G401.6 (cell line): Measurements from ENCODE around the gene AGPAT2.

Experiments used
- FAIRE-seq: peaks from 2 replicates; lab custom pipeline; 2012; peaks lifted over from hg19 to GRCh38; lab: Jason Lieb, UNC

AGPAT2 gene

DNA sequence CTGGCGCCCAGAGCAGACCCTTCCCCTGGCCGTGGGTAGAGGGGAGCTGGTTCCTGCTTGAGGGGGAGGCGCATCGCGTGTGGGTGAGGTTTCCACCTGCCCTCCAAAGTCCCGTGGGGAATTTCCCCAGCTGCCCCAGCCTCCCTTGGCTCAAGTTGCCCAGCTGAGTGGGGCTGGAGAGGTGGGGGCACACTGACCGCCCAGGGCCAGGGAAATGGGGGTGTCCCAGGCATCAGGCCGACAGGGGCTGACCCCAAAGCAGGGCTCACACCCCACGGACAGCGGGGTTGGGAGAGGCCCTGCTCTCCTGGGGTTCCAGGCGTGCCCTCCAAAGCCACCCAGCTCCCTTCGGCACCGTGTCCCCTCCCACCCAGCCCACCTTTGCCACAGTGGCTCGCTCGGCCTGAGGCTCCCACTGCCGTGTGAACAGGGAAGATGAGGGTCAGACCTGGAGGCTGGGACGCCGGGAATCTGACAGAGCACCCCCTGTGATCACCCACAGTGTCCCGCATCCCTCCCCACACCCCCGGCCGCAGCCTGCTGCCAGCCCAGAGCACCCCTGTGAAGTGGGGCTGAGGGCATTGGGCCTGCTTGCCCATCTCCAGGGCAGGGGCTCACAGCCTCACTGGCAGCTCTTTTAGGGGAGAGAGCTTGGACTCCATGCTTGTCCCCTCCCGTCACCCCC is 25.5 kb downstream of the AGPAT2 start:
- FAIRE-seq: no peak

DNA sequence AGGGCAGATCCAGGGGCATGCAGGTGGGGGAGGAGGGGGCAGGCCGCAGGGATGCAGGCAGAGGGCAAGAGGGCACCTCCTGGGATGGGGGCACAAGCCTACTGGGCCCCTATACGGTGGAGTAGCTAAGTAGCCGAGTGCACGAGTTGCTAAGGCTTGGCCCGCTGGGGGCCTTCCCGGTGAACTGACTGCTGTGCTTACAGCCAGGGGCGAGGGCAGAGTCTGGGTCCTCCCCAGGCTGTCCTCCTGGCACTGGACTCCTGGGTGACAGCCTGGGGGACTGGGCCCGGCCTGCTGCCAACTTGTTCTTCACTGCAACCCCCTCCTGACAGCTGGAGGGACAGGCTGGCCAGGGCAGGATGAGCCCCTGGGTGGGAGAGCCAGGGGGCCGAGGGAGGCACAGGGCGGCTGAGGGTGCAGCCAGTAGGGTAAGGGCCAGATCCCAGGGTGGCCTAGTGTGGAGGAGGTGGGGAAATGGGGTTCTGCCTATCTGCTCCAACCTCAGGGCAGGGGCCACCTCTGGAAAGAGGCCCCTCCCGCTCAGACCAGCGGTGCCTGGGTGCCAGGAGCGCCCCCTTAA is 26.2 kb downstream of the AGPAT2 start:
- FAIRE-seq: no peak

GRCh38 chr9:136659861-136660784 is 27.1 kb downstream of the AGPAT2 start:
- no peak for FAIRE-seq

GRCh38 chr9:136658849-136659535 is 28.3 kb downstream of the AGPAT2 start:
- no peak for FAIRE-seq

- no peak for FAIRE-seq
These were observed 29.0 kb downstream of the AGPAT2 start for GRCh38 chr9:136657974-136658848.

- FAIRE-seq: no peak
These were observed 30.3 kb downstream of the AGPAT2 start for GRCh38 chr9:136656795-136657611.

GRCh38 chr9:136656183-136656738 is 31.0 kb downstream of the AGPAT2 start:
- FAIRE-seq: no peak

GRCh38 chr9:136655536-136656182 is 31.6 kb downstream of the AGPAT2 start:
- no peak for FAIRE-seq

DNA sequence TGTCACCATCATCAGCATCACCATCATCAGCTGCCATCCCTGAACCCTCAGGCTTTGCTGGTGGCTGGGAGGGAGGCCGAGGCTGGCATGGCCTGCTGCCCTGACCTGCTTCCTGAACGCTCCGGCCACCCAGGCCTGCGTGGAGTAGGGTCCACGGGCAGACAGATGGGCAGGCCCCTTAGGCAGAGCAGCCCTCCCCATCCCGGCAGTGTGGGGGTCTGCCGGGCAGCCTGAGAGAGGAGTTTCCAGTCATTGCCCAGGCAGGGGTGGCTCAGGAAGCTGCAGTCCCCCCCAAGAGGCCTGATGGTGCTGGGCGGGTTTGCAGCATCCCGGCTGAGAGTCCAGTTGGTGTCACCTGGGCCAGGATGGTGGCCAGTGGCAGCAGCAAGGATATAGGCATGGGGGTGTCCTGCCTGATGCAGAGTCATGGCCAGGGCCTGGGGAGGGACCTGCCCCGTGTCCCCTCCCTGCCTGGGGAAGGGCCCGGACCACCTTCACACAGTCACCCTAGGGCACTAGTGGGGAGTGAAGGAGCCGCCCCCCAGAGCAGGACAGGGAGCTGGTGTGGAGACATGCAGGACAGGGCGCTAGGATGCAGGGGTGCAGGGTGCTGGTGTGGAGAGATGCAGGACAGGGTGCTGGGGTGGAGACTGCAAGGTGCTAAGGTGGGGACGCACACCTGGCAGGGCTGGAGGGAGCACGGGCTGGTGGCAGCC is 32.3 kb downstream of the AGPAT2 start:
- no peak for FAIRE-seq

GRCh38 chr9:136653323-136654079 is 33.8 kb downstream of the AGPAT2 start:
- FAIRE-seq: no peak

- FAIRE-seq: no peak
These were observed 35.4 kb downstream of the AGPAT2 start for GRCh38 chr9:136651860-136652259.

- no peak for FAIRE-seq
These were observed 36.6 kb downstream of the AGPAT2 start for GRCh38 chr9:136650648-136651047.

- no peak for FAIRE-seq
These were observed 37.2 kb downstream of the AGPAT2 start for GRCh38 chr9:136650021-136650420.

GRCh38 chr9:136648751-136649150 is 38.5 kb downstream of the AGPAT2 start:
- no peak for FAIRE-seq

DNA sequence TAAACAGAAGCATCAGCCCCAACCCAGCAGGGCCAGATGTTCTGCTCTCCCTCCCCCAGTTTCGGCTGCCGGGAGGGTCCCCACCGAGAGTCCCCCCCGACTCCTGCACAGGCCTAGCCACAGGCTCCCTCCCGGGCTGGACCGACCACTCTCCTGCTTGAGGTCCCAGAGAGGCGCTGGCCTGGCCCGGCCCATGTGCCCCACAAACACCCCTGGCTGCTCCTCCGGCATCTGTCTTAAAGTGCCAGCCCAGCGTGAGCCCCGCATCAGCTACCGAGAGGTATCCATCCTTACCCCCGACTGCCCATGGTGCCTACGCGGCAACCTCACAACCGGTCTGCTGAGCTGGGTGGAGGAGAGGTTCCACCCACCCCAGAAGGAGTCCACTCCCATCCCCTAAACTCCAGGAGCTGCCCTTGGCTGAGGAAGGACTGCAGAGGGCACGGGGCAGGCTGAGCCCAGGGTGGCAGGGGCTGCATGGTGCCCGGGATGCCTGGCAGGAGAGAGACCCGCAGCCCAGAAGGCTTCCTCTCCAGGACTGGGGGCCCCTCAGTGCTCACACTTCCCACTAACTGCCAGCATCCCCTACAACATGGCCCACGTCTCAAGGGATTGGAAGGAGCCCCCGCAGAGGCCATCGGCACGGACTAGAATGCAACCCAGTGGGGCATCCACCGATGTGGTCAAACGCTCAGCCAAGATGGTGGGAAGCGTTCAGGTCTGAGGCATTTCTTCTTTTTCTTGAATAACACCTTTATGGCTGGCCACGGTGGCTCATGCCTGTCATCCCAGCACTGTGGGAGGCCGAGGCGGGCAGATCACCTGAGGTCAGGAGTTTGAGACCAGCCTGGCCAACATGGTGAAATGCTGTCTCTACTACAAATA is 40.2 kb downstream of the AGPAT2 start:
- no peak for FAIRE-seq

- FAIRE-seq: no peak
These were observed 41.1 kb downstream of the AGPAT2 start for GRCh38 chr9:136645903-136646754.
